NT2/D1 (cell line): ENCODE results near the gene OR51S1.

ENCODE experiments used
- DNase-seq: peaks from one replicate; pipeline ENCODE4 v3.0.0-alpha.2; 2011; ENCODE audit warnings: low read depth, low spot score
- H3K27me3 ChIP-seq: 2 replicates; pipeline ENCODE4 v1.6.0; 2011; ENCODE audit warnings: mild to moderate bottlenecking; ENCODE audit not compliant: insufficient read length, insufficient read depth
- H3K36me3 ChIP-seq: 2 replicates; pipeline ENCODE4 v1.6.1; 2011; ENCODE audit warnings: mild to moderate bottlenecking, low read length, mixed read lengths; ENCODE audit not compliant: insufficient read depth, insufficient read length
- H3K4me1 ChIP-seq: 2 replicates; pipeline ENCODE4 v1.5.1; 2011; ENCODE audit not compliant: insufficient read depth, insufficient read length
- H3K4me3 ChIP-seq: 2 replicates; pipeline ENCODE4 v1.5.1; 2011; ENCODE audit warnings: low read depth; ENCODE audit not compliant: insufficient read length
- H3K9ac ChIP-seq: 2 replicates; pipeline ENCODE4 v1.6.0; 2011; ENCODE audit warnings: low read depth; ENCODE audit not compliant: insufficient read length
- H3K9me3 ChIP-seq: 2 replicates; pipeline ENCODE4 v1.5.1; 2011; ENCODE audit warnings: mild to moderate bottlenecking, low read length; ENCODE audit not compliant: insufficient read depth
- SUZ12 ChIP-seq: IDR thresholded peaks from 2 replicates; pipeline ENCODE4 v1.6.1; 2011; ENCODE audit not compliant: insufficient read length, insufficient read depth; ENCODE audit errors: extremely low read depth
- YY1 ChIP-seq: IDR thresholded peaks from 2 replicates; pipeline ENCODE4 v1.6.1; 2011; ENCODE audit not compliant: insufficient read length, insufficient read depth
- ZNF274 ChIP-seq: IDR thresholded peaks from 2 replicates; pipeline ENCODE4 v1.6.1; 2011; ENCODE audit warnings: mild to moderate bottlenecking, low read depth, low read length

The OR51S1 gene

GRCh38 chr11:4839851-4840549, 9.0 kb downstream of the OR51S1 start:
- H3K4me1 ChIP-seq: no peaks in the 10 kb centered on the region
- no peaks in the 10 kb centered on the region for H3K27me3 ChIP-seq
- no peak overlapping the region for H3K9ac ChIP-seq
- DNase-seq: no peak
- TF ChIP-seq SUZ12 (no peak), YY1 (no peak), ZNF274 (no peak)
- H3K36me3 ChIP-seq: no peaks in the 10 kb centered on the region
- no peak overlapping the region for H3K4me3 ChIP-seq
- H3K9me3 ChIP-seq: peaks cover 13% of the 10 kb centered on the region; the same call in 1 of the 2 replicates

- Histone ChIP-seq H3K4me1 (no peaks in the 10 kb centered on the region), H3K27me3 (no peaks in the 10 kb centered on the region), H3K4me3 (no peak overlapping the region), H3K9me3 (no peaks in the 10 kb centered on the region), H3K9ac (no peak overlapping the region), H3K36me3 (no peaks in the 10 kb centered on the region)
- no peak for DNase-seq
- TF ChIP-seq YY1 (no peak), SUZ12 (no peak), ZNF274 (no peak)
Observed at GRCh38 chr11:4830909-4831308, 18.1 kb downstream of the OR51S1 start.

GRCh38 chr11:4830346-4830745, 18.7 kb downstream of the OR51S1 start:
- DNase-seq: no peak
- Histone ChIP-seq H3K9me3 (no peaks in the 10 kb centered on the region), H3K36me3 (no peaks in the 10 kb centered on the region), H3K4me1 (no peaks in the 10 kb centered on the region), H3K9ac (no peak overlapping the region), H3K4me3 (no peak overlapping the region), H3K27me3 (no peaks in the 10 kb centered on the region)
- no peak for TF ChIP-seq ZNF274
- no peak for TF ChIP-seq YY1
- no peak for TF ChIP-seq SUZ12

- TF ChIP-seq ZNF274 (no peak), SUZ12 (no peak), YY1 (no peak)
- Histone ChIP-seq H3K27me3 (no peaks in the 10 kb centered on the region), H3K4me3 (no peak overlapping the region), H3K4me1 (no peaks in the 10 kb centered on the region), H3K9ac (no peak overlapping the region), H3K9me3 (no peaks in the 10 kb centered on the region), H3K36me3 (no peaks in the 10 kb centered on the region)
- DNase-seq: no peak
Observed at GRCh38 chr11:4826425-4826824, 22.6 kb downstream of the OR51S1 start.

GRCh38 chr11:4825132-4825531, 23.9 kb downstream of the OR51S1 start:
- no peaks in the 10 kb centered on the region for H3K4me1 ChIP-seq
- DNase-seq: no peak
- H3K27me3 ChIP-seq: no peaks in the 10 kb centered on the region
- no peaks in the 10 kb centered on the region for H3K36me3 ChIP-seq
- H3K9me3 ChIP-seq: no peaks in the 10 kb centered on the region
- H3K9ac ChIP-seq: no peak overlapping the region
- no peak for TF ChIP-seq ZNF274
- TF ChIP-seq SUZ12: no peak
- TF ChIP-seq YY1: no peak
- H3K4me3 ChIP-seq: no peak overlapping the region

- Histone ChIP-seq H3K9me3 (no peaks in the 10 kb centered on the region), H3K36me3 (no peaks in the 10 kb centered on the region), H3K4me3 (no peak within 1 kb of the TSS), H3K9ac (no peak within 1 kb of the TSS), H3K4me1 (no peaks in the 10 kb centered on the region), H3K27me3 (no peaks in the 10 kb centered on the region)
- DNase-seq: no peak
- no peak for TF ChIP-seq ZNF274
- no peak for TF ChIP-seq YY1
- no peak for TF ChIP-seq SUZ12
Observed at GRCh38 chr11:4821021-4821420, 28.0 kb downstream of the OR51S1 start, which contains the start of gene OR51F2. Gene OR51F2, plus strand, starts transcription at chr11:4821321. Its CDS starts 101 bp downstream, at chr11:4821422.

GRCh38 chr11:4809246-4809645, 39.8 kb downstream of the OR51S1 start:
- Histone ChIP-seq H3K4me1 (no peaks in the 10 kb centered on the region), H3K9me3 (no peaks in the 10 kb centered on the region), H3K27me3 (no peaks in the 10 kb centered on the region), H3K9ac (no peak overlapping the region), H3K4me3 (no peak overlapping the region), H3K36me3 (no peaks in the 10 kb centered on the region)
- no peak for DNase-seq
- TF ChIP-seq SUZ12 (no peak), YY1 (no peak), ZNF274 (no peak)

GRCh38 chr11:4808476-4808875, 40.5 kb downstream of the OR51S1 start:
- no peak for DNase-seq

More at GRCh38 chr11:4808476-4808875, 40.5 kb downstream of the OR51S1 start:
- H3K27me3 ChIP-seq: no peaks in the 10 kb centered on the region
- H3K9me3 ChIP-seq: no peaks in the 10 kb centered on the region
- H3K4me1 ChIP-seq: no peaks in the 10 kb centered on the region
- no peaks in the 10 kb centered on the region for H3K36me3 ChIP-seq
- TF ChIP-seq SUZ12: no peak
- TF ChIP-seq ZNF274: no peak
- TF ChIP-seq YY1: no peak
- H3K9ac ChIP-seq: no peak overlapping the region
- no peak overlapping the region for H3K4me3 ChIP-seq
